HG02938 (cell line): ENCODE data around the gene CDC37L1.

Experiments used
- ATAC-seq: cut with Tn5 transposase; IDR thresholded peaks from one replicate; pipeline ENCODE4 v1.9.1; 2021; ENCODE audit warnings: mild to moderate bottlenecking, moderate library complexity; ENCODE audit not compliant: unreplicated experiment

The CDC37L1 gene

GRCh38 chr9:4709380-4709779 is 30.0 kb downstream of the CDC37L1 start:
- no peak for ATAC-seq

DNA sequence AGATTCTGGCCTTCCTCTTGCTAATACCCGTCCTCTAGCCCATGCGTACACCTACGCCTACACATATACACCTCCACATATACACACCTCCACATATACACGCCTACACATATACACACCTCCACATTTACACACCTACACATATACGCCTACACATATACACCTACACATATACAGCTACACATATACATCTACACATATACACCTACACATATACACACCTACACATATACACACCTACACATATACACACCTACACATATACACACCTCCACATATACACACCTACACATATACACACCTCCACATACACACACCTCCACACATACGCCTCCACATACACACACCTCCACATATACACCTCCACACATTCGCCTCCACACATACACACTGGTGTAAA is 34.5 kb downstream of the CDC37L1 start:
- no peak for ATAC-seq

- ATAC-seq: no peak
Observed at GRCh38 chr9:4714266-4715016, 35.1 kb downstream of the CDC37L1 start.

GRCh38 chr9:4716163-4716562 is 36.8 kb downstream of the CDC37L1 start:
- ATAC-seq: no peak

DNA sequence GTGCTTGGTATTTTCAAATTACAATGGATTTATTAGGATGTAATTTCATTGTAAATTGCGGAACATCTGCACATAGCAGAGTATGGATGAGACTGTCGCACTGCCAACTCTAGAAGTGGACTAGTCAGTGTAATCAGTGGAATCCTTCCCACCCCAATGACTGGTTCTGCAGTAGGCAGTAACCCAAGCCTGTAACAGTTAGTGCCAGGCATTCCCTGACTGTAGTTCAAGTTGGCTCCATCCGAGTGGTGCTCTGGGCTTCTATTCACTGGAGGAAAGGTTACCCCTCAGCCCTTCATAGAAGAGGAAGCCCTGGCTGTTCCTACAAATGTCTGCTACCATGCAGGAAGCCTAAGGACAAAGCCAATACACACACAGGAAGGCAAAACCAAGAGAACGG is 38.4 kb downstream of the CDC37L1 start:
- no peak for ATAC-seq

- ATAC-seq: no peak
Observed at GRCh38 chr9:4718911-4719310, 39.5 kb downstream of the CDC37L1 start.

GRCh38 chr9:4721736-4722135 is 42.4 kb downstream of the CDC37L1 start:
- ATAC-seq: no peak

GRCh38 chr9:4725706-4726442 is 46.5 kb downstream of the CDC37L1 start:
- no peak for ATAC-seq

DNA sequence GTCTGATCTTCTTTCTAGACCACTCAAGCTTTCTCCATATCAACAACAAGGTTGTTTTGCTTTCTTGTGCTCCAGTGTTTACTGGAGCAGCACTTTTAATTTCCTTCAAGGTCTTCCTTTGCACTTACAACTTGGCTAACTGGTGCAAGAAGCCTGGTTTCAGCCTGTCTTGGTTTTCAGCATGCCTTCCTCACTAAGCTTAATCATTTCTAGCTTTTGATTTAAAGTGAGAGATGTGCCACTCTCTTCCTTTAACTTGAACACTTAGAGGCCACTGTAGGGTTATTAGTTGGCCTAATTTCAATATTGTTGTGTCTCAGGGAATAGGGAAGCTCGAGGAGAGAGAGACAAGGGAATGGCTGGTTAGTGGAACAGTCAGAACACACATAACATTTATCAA is 48.2 kb downstream of the CDC37L1 start:
- ATAC-seq: no peak

GRCh38 chr9:4732890-4733289 is 53.5 kb downstream of the CDC37L1 start:
- no peak for ATAC-seq

DNA sequence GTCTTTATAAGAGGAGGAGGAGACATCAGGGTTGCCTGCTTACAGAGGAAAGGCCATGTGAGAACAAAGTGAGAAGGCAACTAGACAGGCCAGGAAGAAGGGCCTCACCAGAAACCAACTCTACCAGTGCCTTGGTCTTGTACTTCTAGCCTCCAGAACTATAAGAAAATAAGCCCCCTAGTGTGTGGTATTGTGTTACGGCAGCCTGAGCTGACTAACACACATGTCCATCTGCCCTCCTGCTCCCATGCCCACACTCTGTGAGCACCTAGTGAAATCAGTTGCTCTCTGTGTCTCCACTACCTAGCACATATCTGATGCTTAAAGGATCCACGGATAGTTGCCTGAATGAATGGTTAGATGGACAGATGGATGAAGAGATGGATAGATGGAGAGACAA is 54.8 kb downstream of the CDC37L1 start:
- ATAC-seq: no peak

GRCh38 chr9:4738866-4739586 is 59.7 kb downstream of the CDC37L1 start:
- ATAC-seq: no peak

GRCh38 chr9:4739587-4740387 is 60.4 kb downstream of the CDC37L1 start:
- ATAC-seq: no peak

GRCh38 chr9:4740388-4740637 is 60.9 kb downstream of the CDC37L1 start:
- ATAC-seq: no peak

- peak; percentile 70 for ATAC-seq
Observed at GRCh38 chr9:4740638-4741364, 61.4 kb downstream of the CDC37L1 start, which contains the start of gene AK3. Gene AK3 (minus strand): TSS chr9:4741202. CDS start chr9:4741087, 115 bp downstream.

- ATAC-seq: peak; percentile 1
Observed at GRCh38 chr9:4741365-4742089, 62.2 kb downstream of the CDC37L1 start.

DNA sequence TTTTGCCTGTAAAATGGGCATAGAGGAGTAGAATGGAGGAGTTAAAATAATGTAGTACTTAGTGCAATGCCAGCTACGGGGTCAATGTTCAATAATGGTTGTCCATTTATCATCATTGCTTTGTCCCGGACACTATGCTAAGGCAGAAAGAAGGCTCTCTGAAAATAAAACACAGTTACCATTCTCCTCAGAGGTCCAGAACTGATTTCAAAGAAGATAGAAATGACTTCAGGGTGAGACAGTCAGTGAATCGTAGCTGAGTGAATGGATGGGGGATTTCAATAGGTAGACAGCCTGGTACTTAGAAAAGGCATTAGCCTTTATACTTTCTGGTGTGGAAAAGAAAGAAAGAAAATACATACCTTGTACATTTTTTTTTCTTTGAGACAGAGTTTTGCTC is 62.9 kb downstream of the CDC37L1 start:
- ATAC-seq: no peak

GRCh38 chr9:4743131-4743875 is 63.9 kb downstream of the CDC37L1 start:
- ATAC-seq: no peak
